HS-5 (cell line): ENCODE results near the gene SLFN12L.
A peak's percentile ranks its signal among the peaks of the same experiment; 100 is the strongest.

Experiments
- DNase-seq: peaks from one replicate; pipeline ENCODE4 v3.0.0-alpha.2; 2012; ENCODE audit warnings: low read depth

The SLFN12L gene

GRCh38 chr17:35432176-35433074, 105.1 kb downstream of the SLFN12L start, which contains the start of gene SLFN12:
TSS of gene SLFN12 (minus strand) at chr17:35432500. CDS start at chr17:35423028, 9,472 bp downstream.
- DNase-seq: peak; percentile 83

- DNase-seq: no peak
These were observed 107.8 kb downstream of the SLFN12L start for GRCh38 chr17:35429702-35430101.

GRCh38 chr17:35428229-35428628, 109.2 kb downstream of the SLFN12L start:
- no peak for DNase-seq

- DNase-seq: no peak
These were observed 113.7 kb downstream of the SLFN12L start for GRCh38 chr17:35423761-35424160.
